Measurements from ENCODE around the gene SH3D19.
"Not testable (repeated sequence)": the region's sequence is repeated elsewhere in the genome, so short reads cannot be mapped to it uniquely, and the experiment has no call there.

SH3D19 gene

GRCh38 chr4:151098979-151099228, 226.5 kb downstream of the SH3D19 start:
- no peak for DNase-seq (ENCODE audit: low read depth in 1 of 2, low spot score in 1 of 2)
- TF ChIP-seq JUND (IDR thresholded peaks at IDR 0.05; ENCODE audit: low read depth): no peak
- in situ Hi-C loops (cut with HindIII; ENCODE audit: low pct_unique_long_range_greater_than_20kb, low sequenced_read_pairs): no loop called here

DNA sequence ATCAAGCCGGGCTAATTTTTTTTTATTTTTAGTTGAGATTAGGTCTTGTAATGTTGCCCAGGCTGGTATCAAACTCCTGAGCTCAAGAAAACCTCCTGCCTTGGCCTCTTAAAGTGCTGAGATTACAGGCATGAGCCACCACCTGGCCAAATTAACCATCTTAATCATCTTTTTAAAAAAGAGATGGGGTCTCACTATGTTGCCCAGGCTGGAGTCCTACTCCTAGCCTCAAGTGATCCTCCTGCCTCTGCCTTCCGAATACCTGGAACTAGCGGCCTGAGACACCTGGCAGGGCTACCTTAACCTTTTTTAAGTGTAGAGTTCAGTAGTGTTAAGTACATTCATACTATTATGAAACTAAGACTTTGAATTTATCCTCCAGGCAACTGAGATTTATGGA, 227.6 kb downstream of the SH3D19 start:
- in situ Hi-C loops (cut with HindIII; ENCODE audit: low pct_unique_long_range_greater_than_20kb, low sequenced_read_pairs): no loop called here
- no peak for DNase-seq (ENCODE audit: low read depth in 1 of 2, low spot score in 1 of 2)
- TF ChIP-seq JUND (IDR thresholded peaks at IDR 0.05; ENCODE audit: low read depth): no peak

DNA sequence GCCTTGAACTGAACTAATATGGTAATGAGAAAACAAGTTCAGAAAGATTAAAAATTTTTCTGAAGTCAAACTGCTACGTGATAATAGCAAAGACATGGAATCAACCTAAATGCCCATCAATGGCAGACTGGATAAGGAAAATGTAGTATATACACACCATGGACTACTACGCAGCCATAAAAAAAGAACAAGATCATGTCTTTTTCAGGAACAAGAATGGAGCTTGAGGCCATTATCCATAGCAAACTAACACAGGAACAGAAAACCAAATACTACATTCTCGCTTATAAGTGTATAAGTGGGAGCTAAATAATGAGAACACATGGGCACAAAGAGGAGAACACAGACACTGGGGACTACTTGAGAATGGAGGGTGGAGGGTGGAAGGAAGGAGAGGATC, 230.3 kb downstream of the SH3D19 start:
- in situ Hi-C loops (cut with HindIII; ENCODE audit: low pct_unique_long_range_greater_than_20kb, low sequenced_read_pairs): no loop called here
- no peak for DNase-seq (ENCODE audit: low read depth in 1 of 2, low spot score in 1 of 2)
- TF ChIP-seq JUND (IDR thresholded peaks at IDR 0.05; ENCODE audit: low read depth): no peak

GRCh38 chr4:151094290-151094751, 231.1 kb downstream of the SH3D19 start:
- TF ChIP-seq JUND (IDR thresholded peaks at IDR 0.05; ENCODE audit: low read depth): no peak
- DNase-seq (ENCODE audit: low read depth in 1 of 2, low spot score in 1 of 2): no peak
- in situ Hi-C loops (cut with HindIII; ENCODE audit: low pct_unique_long_range_greater_than_20kb, low sequenced_read_pairs): no loop called here

GRCh38 chr4:151093203-151093602, 232.2 kb downstream of the SH3D19 start:
- no peak for TF ChIP-seq JUND (IDR thresholded peaks at IDR 0.05; ENCODE audit: low read depth)
- DNase-seq (ENCODE audit: low read depth in 1 of 2, low spot score in 1 of 2): no peak
- in situ Hi-C loops (cut with HindIII; ENCODE audit: low pct_unique_long_range_greater_than_20kb, low sequenced_read_pairs): no loop called here

- no peak for TF ChIP-seq JUND (IDR thresholded peaks at IDR 0.05; ENCODE audit: low read depth)
- in situ Hi-C loops (cut with HindIII; ENCODE audit: low pct_unique_long_range_greater_than_20kb, low sequenced_read_pairs): no loop called here
- no peak for DNase-seq (ENCODE audit: low read depth in 1 of 2, low spot score in 1 of 2)
These were observed 232.9 kb downstream of the SH3D19 start for GRCh38 chr4:151092488-151092887.

- in situ Hi-C loops (cut with HindIII; ENCODE audit: low pct_unique_long_range_greater_than_20kb, low sequenced_read_pairs): no loop called here
- no peak for TF ChIP-seq JUND (IDR thresholded peaks at IDR 0.05; ENCODE audit: low read depth)
- DNase-seq (ENCODE audit: low read depth in 1 of 2, low spot score in 1 of 2): no peak
These were observed 234.4 kb downstream of the SH3D19 start for GRCh38 chr4:151091047-151091446.

DNA sequence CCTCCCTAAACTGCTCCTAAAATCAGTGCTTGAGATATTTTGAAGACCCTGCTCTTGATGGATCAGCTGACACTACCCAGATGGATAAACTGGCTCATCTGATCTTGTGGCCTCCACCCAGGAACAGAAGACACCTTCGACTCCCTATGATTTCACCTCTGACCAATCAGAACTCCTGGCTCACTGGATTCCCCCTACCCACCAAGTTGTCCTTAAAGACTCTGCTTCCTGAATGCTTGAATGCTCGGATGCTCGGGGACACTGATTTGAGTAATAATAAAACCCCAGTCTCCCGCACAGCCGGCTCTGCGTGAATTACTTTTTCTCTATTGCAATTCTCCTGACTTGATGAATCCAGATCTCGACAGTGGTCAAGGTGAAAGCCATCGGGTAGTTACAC, 237.9 kb downstream of the SH3D19 start:
- in situ Hi-C loops (cut with HindIII; ENCODE audit: low pct_unique_long_range_greater_than_20kb, low sequenced_read_pairs): no loop called here
- DNase-seq (ENCODE audit: low read depth in 1 of 2, low spot score in 1 of 2): no peak
- TF ChIP-seq JUND (IDR thresholded peaks at IDR 0.05; ENCODE audit: low read depth): no peak

DNA sequence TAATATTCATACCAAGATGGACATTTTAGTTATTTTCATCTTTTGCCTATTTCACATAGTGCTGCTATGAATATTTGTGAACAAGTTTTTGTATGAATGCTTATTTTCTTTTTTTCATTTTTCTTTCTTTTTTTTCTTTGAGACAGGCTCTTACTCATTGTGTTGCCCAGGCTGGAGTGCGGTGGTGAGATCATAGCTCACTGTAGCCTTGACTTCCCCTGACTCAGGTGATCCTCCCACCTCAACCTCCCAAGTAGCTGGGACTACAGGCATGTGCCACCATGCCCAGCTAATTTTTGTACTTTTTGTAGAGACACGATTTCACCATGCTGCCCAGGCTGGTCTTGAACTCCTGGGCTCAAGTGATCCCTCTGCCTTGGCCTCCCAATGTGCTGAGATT, 247.4 kb downstream of the SH3D19 start:
- in situ Hi-C loops (cut with HindIII; ENCODE audit: low pct_unique_long_range_greater_than_20kb, low sequenced_read_pairs): not testable (repeated sequence)

DNA sequence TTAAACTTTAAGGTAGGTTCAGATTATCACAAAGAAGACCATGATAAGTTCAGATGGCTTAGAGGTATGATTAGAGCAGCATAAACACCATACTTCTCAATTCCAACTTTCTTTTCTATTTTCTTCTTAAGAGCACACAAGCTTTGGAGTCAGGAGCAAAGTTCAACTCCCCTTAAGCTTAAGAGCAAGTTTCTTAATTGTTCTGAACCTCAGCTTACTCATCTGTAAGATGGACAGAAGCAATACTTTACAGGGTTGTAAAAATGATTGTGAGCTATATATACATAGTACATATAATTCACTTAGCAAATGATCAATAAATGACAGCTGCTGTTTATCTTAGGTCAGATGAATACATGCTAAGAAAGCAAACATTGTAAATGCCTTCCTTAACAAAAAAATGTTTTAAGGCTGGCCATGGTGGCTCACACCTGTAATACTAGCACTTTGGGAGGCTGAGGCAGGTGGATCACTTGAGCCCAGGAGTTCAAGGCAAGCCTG, 250.9 kb downstream of the SH3D19 start:
- in situ Hi-C loops (cut with HindIII; ENCODE audit: low pct_unique_long_range_greater_than_20kb, low sequenced_read_pairs): no loop called here
- DNase-seq (ENCODE audit: low read depth in 1 of 2, low spot score in 1 of 2): no peak
- no peak for TF ChIP-seq JUND (IDR thresholded peaks at IDR 0.05; ENCODE audit: low read depth)

More for the DNA sequence above, 247.4 kb downstream of the SH3D19 start:
- DNase-seq (ENCODE audit: low read depth in 1 of 2, low spot score in 1 of 2): not testable (repeated sequence)

Data from T47D (cell line).